Effector memory CD4-positive, alpha-beta T cell (primary cell): ENCODE results near the gene BORCS6.

Experiments
- DNase-seq, 3 donors: peaks; one replicate each; pipeline ENCODE4 v3.0.0-alpha.2; 2020
- H3K27ac ChIP-seq: 2 replicates; pipeline ENCODE4 v1.7.0; 2013; ENCODE audit warnings: mild to moderate bottlenecking, low read length, moderate library complexity; ENCODE audit not compliant: insufficient read depth, poor library complexity, severe bottlenecking
- H3K27me3 ChIP-seq: replicated peaks from 2 replicates; pipeline ENCODE4 v1.7.0; 2013; ENCODE audit warnings: mild to moderate bottlenecking, low read length; ENCODE audit not compliant: insufficient read depth, control insufficient read depth, poor library complexity, severe bottlenecking
- H3K36me3 ChIP-seq: 2 replicates; pipeline ENCODE4 v1.7.0; 2013; ENCODE audit warnings: mild to moderate bottlenecking, low read length, moderate library complexity; ENCODE audit not compliant: control insufficient read depth, insufficient read depth
- H3K4me1 ChIP-seq: 2 replicates; pipeline ENCODE4 v1.7.0; 2013; ENCODE audit warnings: low read length, mild to moderate bottlenecking; ENCODE audit not compliant: control insufficient read depth, insufficient read depth, poor library complexity, severe bottlenecking
- H3K4me3 ChIP-seq: 2 replicates; pipeline ENCODE4 v1.7.0; 2013; ENCODE audit warnings: low read length, low read depth, mild to moderate bottlenecking; ENCODE audit not compliant: insufficient read depth, poor library complexity, severe bottlenecking
- H3K9me3 ChIP-seq: 2 replicates; pipeline ENCODE4 v1.7.0; 2013; ENCODE audit warnings: mild to moderate bottlenecking, low read length, moderate library complexity; ENCODE audit not compliant: control insufficient read depth
- total RNA-seq, 3 donors: gene quantifications; one replicate each; lab custom pipeline; 2026; lab: John Stamatoyannopoulos, UW

Gene BORCS6
- 15.5 to 21.1 (median 16.5) reads per million in 3 donors for total RNA-seq

DNA sequence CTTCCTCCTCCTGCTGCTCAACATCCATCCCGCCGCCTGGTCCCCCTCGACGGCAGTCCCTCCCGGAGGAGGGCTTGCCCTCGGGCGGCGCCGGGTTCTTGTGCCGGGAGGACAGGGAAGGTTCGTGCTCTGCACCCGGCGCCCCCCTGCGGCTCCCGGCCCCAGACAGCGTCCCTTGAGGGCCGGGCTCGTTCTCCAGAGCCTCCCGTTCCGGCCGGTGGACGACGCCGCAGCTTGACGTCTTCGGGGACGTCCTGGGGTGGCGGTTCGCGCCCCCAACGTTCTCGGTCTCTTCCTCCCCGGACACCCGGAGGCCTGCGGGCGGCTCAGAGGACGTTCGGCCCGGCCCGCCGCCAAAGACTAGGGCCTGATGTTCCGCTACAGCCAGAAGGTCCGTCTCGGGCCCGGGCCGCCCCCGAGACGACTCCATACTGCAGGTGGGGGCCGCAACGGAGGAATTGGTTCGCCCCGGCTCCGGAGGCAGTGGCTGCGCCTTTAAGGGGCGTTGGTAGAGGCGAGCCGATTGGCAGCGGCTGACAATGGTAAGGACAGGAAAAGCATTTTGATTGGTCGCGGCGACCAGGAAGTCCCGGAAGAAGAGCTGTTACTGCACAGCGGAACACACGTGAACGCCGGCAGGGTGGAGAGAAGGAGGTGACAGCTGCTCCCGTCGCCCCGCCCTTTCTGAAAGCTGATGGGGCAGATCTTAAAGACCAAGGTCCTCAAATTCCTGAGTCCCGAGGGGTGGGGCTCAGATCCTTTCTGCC, at the start of gene BORCS6:
Gene BORCS6, minus strand, starts transcription at position 470 of the 767 bp plus-strand sequence. Its CDS starts 40 bp downstream, at position 430.
- H3K4me3 ChIP-seq, result peak within 1 kb of the TSS; percentile 75
- H3K4me1 ChIP-seq, result peaks cover 34% of the 10 kb centered on the region
- no peaks in the 10 kb centered on the region for H3K9me3 ChIP-seq
- peak within 1 kb of the TSS; percentile 87 for H3K27ac ChIP-seq
- H3K27me3 ChIP-seq, result no peaks in the 10 kb centered on the region
- peak; percentile 93 to 96 (median 94) for DNase-seq
- no peaks in the 10 kb centered on the region for H3K36me3 ChIP-seq

DNA sequence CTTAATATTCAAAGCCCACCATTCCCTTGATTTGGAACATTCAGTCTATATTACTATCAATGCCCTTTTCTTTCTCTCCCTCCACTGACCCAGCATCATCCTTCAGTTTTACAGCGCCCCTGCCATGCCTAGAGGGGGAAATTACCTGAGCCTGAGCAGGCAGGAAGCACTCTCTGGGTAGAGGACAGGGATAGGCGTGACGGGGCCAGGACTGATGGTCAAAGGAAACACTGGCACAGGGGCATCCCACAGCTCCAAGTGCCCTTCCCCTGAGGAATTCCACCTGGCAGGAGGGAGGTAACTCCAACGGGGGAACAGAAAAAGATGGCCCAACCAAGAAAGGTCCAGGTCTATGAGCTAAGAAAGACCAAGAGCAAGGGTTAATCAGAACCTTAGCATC, 47.9 kb upstream of the BORCS6 start:
- Histone ChIP-seq H3K4me3 (no peak overlapping the region), H3K27me3 (no peaks in the 10 kb centered on the region), H3K4me1 (no peaks in the 10 kb centered on the region), H3K36me3 (peaks cover 86% of the 10 kb centered on the region), H3K9me3 (no peaks in the 10 kb centered on the region), H3K27ac (no peak overlapping the region)
- DNase-seq, result no peak

- H3K36me3 ChIP-seq, result peaks cover 92% of the 10 kb centered on the region
Observed at GRCh38 chr17:8237175-8237574, 47.2 kb upstream of the BORCS6 start.

DNA sequence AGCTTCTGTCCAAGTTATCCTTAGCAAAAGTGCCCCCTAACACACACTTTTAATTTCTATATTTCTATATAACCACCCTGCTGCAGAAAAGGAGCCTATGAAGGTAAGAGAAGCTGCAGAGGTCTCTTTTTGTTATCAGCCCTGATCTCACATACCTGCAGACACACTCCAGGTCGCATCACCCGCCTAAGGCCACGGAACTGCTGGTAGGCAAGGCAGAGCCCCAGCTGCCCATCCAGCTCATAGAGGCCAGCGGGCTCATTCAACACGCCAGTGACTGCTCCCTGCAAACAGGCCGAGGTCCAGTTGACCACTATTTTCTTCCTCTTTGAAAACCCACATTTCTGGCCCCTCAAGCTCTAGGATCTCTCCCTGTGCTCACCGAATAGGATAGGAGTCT, 45.7 kb upstream of the BORCS6 start:
- no peaks in the 10 kb centered on the region for H3K9me3 ChIP-seq
- no peak overlapping the region for H3K27ac ChIP-seq
- no peak for DNase-seq
- peaks cover 93% of the 10 kb centered on the region for H3K36me3 ChIP-seq
- no peaks in the 10 kb centered on the region for H3K27me3 ChIP-seq
- no peaks in the 10 kb centered on the region for H3K4me1 ChIP-seq
- H3K4me3 ChIP-seq, result no peak overlapping the region

More at GRCh38 chr17:8237175-8237574, 47.2 kb upstream of the BORCS6 start:
- H3K9me3 ChIP-seq, result no peaks in the 10 kb centered on the region
- no peak overlapping the region for H3K27ac ChIP-seq
- no peaks in the 10 kb centered on the region for H3K27me3 ChIP-seq
- H3K4me1 ChIP-seq, result no peaks in the 10 kb centered on the region
- no peak overlapping the region for H3K4me3 ChIP-seq
- no peak for DNase-seq

DNA sequence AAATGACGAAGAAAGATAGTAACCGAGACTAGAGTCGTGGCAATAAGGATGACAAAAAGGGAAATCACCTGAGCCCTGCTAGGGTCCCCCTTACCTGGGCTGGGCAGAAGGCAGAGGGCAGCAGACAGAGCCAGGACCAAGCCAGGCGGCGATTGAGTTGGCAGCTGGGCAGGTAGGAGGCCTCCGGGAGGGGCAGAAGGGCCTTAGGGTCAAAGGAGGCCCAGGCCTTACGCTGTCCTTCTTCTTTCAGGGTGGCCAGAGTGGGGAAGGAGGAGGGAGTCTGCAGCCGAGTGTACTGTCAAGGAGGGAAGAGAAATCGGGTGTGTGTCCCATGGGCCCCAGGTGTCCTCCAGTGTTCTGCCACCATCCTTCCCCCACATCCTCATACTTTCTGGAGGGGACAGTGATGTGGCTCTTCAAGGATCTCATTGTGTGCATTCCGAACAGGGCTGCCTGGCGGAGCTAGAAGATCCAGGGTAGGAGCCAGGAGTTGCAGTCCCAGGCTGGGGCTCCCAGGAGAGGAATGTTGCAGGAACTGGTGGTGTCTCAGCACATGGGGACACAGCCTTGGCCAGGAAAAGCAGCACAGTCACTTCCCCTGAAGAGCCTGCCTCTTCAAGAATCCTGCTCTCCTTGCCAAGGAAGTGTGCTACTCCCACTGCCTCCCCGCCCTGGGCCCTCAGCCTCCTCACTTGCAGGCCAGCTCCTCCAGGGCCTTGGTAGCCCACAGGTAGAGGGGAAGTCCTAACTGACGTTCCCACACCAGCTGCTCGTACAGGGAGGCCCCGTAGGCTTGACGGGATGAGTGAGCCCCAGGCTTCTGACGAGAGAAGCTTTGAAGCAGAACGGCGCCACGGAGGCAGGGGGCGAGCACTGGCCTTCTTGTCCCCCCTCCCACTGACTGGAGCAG, 44.6 kb upstream of the BORCS6 start:
- Histone ChIP-seq H3K27ac (no peak overlapping the region), H3K9me3 (no peaks in the 10 kb centered on the region), H3K4me1 (no peaks in the 10 kb centered on the region), H3K27me3 (no peaks in the 10 kb centered on the region), H3K4me3 (no peak overlapping the region), H3K36me3 (peaks cover 97% of the 10 kb centered on the region)
- no peak for DNase-seq

GRCh38 chr17:8231701-8232100, 41.7 kb upstream of the BORCS6 start:
- Histone ChIP-seq H3K4me3 (no peak overlapping the region), H3K36me3 (peaks cover 93% of the 10 kb centered on the region), H3K9me3 (no peaks in the 10 kb centered on the region), H3K27ac (no peak overlapping the region), H3K4me1 (no peaks in the 10 kb centered on the region), H3K27me3 (no peaks in the 10 kb centered on the region)
- DNase-seq, result no peak

DNA sequence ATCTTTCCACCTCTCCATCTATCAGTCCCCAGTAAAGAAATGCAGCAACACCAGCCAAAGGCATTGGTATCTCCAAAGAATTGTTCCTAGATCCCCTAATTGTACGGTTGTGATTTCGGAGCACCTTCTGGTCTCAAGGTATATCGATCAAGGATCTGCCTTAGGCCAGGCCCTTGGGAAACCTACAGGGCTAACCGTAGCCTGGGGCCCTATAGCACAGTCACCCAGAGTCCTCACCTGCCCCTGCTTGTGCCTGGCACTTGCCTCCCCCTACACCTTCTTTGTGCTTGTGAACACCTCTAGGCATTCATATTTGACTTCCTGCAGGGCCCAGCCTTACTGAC, 37.2 kb upstream of the BORCS6 start:
- DNase-seq, result no peak
- H3K27ac ChIP-seq, result no peak overlapping the region
- H3K4me1 ChIP-seq, result peaks cover 15% of the 10 kb centered on the region
- no peaks in the 10 kb centered on the region for H3K27me3 ChIP-seq
- H3K36me3 ChIP-seq, result peaks cover 49% of the 10 kb centered on the region
- no peak overlapping the region for H3K4me3 ChIP-seq
- H3K9me3 ChIP-seq, result no peaks in the 10 kb centered on the region

DNA sequence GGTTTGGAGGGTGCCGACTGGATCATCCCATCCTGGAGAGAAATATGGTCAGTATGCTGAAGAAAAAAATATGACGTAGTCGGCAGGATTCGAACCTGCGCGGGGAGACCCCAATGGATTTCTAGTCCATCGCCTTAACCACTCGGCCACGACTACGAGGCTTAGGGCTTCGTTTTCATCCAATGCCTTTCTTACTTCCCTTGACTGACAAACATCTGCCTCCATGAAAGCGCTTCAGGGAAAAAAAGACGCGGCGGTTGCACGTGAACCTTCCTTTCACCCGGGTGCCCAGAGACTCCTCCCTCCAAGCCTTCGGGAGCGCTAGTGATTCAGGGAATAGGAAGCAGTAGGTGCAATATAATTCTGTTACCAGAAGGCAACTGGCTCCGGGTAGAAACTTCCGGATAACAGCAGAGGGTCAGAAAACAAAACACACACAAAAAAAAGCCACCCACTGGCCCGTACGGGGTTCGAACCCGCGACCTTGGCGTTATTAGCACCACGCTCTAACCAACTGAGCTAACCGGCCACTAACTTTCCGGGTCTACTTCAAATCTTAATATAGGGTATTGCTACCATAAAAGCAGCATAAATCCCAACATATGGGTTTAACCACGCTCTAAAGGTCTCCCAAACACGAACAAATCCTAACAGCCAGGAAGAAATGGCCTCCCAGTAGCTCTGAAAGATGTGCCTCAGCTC, 36.7 kb upstream of the BORCS6 start:
- no peaks in the 10 kb centered on the region for H3K27me3 ChIP-seq
- H3K9me3 ChIP-seq, result no peaks in the 10 kb centered on the region
- H3K4me1 ChIP-seq, result peaks cover 15% of the 10 kb centered on the region
- H3K27ac ChIP-seq, result peak overlapping the region; percentile 26
- H3K36me3 ChIP-seq, result peaks cover 44% of the 10 kb centered on the region
- H3K4me3 ChIP-seq, result no peak overlapping the region
- DNase-seq, result peak in 1 of 3 donors; percentile 8

- Histone ChIP-seq H3K27ac (peak overlapping the region; percentile 26), H3K9me3 (no peaks in the 10 kb centered on the region), H3K27me3 (no peaks in the 10 kb centered on the region), H3K36me3 (peaks cover 36% of the 10 kb centered on the region), H3K4me1 (peaks cover 15% of the 10 kb centered on the region), H3K4me3 (no peak overlapping the region)
- peak; percentile 23 to 47 (median 39) for DNase-seq
Observed at GRCh38 chr17:8225813-8226535, 36.0 kb upstream of the BORCS6 start.
